ENCODE results near the gene MRPL28.
"Not testable (repeated sequence)": the region's sequence is repeated elsewhere in the genome, so short reads cannot be mapped to it uniquely, and the experiment has no call there.

The MRPL28 gene
- long read RNA-seq, donor 1, transcript MRPL28-201 (6 exons, 1,098 nt), result major isoform, 39 of 92 reads
- long read RNA-seq, donor 1, transcript MRPL28-202 (6 exons, 865 nt), result minor isoform, 5 of 92 reads
- long read RNA-seq, donor 1, partial matches to known transcripts, result 42 of 92 reads
- long read RNA-seq, donor 1, other reads (novel, unspliced or antisense), result 6 of 92 reads
- long read RNA-seq, donor 2, transcript MRPL28-201 (6 exons, 1,098 nt), result major isoform, 18 of 35 reads
- long read RNA-seq, donor 2, partial matches to known transcripts, result 16 of 35 reads
- long read RNA-seq, donor 2, other reads (novel, unspliced or antisense), result 0 of 35 reads
- long read RNA-seq, donor 3, transcript MRPL28-201 (6 exons, 1,098 nt), result major isoform, 9 of 14 reads
- long read RNA-seq, donor 3, partial matches to known transcripts, result 5 of 14 reads
- long read RNA-seq, donor 3, other reads (novel, unspliced or antisense), result 0 of 14 reads
- long read RNA-seq, donor 4, transcript MRPL28-201 (6 exons, 1,098 nt), result major isoform, 22 of 41 reads
- long read RNA-seq, donor 4, partial matches to known transcripts, result 16 of 41 reads
- long read RNA-seq, donor 4, other reads (novel, unspliced or antisense), result 0 of 41 reads
- long read RNA-seq, donor 5, transcript MRPL28-201 (6 exons, 1,098 nt), result major isoform, 21 of 45 reads
- long read RNA-seq, donor 5, partial matches to known transcripts, result 17 of 45 reads
- long read RNA-seq, donor 5, other reads (novel, unspliced or antisense), result 0 of 45 reads
- long read RNA-seq, donor 6, transcript MRPL28-201 (6 exons, 1,098 nt), result major isoform, 25 of 38 reads
- long read RNA-seq, donor 6, partial matches to known transcripts, result 11 of 38 reads
- long read RNA-seq, donor 6, other reads (novel, unspliced or antisense), result 0 of 38 reads
- long read RNA-seq, donor 7, result 0 reads
- long read RNA-seq, donor 8, transcript MRPL28-201 (6 exons, 1,098 nt), result major isoform, 19 of 29 reads
- long read RNA-seq, donor 8, partial matches to known transcripts, result 5 of 29 reads
- long read RNA-seq, donor 8, other reads (novel, unspliced or antisense), result 0 of 29 reads

DNA sequence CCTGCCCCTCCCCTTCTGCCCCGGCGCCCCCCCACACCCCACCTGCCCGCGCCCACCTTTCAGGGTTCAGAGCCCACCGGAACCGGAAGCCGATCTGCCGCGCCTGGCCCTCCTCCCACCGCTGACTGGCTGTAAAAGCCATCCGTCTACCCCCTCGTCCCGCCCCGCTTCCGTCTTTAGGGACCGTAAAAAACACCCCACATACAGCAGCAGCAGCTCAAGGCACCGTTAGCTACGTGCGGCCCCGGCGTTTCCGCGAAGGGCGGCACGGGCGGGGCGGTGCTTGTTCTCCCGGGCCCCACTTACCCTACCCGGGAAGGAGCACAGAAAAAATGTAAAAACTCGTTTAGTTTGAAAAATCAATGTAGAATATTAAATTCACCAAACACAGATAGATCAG lies at the start of gene MRPL28:
TSS of gene MRPL28 (minus strand) at position 96 of the 400 bp plus-strand sequence. CDS start 320 bp downstream, outside the sequence.
- peak; percentile 70 for DNase-seq

DNA sequence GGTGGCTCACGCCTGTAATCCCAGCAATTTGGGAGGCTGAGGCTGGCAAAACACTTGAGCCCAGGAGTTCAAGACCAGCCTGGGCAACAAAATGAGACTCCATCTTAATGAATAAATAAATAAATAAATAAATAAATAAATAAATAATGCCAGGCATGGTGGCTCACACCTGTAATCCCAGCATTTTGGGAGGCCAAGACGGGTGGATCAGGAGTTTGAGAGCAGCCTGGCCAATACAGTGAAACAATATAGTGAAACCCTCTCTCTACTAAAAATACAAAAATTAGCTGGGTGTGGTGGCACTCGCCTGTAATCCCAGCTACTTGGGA lies 44.8 kb upstream of the MRPL28 start:
- DNase-seq, result not testable (repeated sequence)

- DNase-seq, result no peak
Observed at GRCh38 chr16:414395-415169, 44.2 kb upstream of the MRPL28 start.

DNA sequence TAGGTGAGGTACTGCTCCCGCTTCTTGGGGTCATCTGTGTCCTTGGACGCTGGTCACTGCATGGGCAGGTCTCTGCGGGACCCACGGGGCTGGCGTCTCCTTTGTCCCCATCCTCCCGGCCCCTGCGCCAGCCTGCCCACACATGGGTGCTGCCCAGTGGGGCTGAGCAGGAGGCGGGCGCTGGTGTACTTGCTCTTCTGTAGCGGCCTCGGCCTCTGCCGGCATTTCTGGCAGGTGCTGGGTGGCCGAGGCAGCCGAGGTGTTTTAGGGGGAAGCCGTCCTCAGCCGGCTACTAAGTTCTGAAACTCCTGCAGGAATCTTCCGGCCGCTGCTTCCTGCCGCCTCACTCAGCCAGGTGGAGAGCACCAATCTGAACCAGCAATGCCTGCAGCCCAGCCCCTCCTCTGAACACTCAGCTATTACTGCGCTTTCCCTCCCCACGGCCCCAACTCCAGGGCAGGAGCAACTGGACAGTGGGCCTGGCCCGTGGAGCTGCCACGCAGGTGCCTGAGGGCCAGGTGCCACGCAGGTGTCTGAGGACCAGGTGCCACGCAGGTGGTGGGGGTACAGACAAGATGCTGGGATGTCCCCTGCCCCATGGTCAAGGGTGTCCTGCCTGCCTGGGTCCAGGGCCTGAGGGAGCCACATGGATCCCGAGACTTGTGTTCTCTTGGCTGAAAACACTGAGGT lies 41.4 kb upstream of the MRPL28 start:
- no peak for DNase-seq

- no peak for DNase-seq
Observed at GRCh38 chr16:410516-411178, 40.3 kb upstream of the MRPL28 start.

DNA sequence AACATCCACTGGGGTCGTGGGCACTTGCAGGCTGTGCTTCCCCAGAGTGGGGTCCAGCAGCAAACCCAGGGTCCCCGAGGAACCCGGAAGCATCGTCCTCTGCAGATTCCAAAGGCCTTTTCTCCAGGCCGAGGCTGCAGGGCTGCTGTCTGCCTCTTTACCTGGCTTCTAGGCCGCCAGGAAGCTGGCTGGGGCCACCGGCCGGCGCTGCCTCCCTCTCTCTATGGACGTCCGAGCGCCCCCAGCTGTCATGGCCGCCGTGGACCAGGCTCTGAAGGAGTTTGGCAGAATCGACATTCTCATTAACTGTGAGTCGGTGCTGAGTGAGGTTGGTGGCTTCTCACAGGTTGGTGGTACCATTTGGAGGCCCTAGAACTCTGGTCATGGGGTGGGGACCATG lies 36.9 kb upstream of the MRPL28 start:
- no peak for DNase-seq

DNA sequence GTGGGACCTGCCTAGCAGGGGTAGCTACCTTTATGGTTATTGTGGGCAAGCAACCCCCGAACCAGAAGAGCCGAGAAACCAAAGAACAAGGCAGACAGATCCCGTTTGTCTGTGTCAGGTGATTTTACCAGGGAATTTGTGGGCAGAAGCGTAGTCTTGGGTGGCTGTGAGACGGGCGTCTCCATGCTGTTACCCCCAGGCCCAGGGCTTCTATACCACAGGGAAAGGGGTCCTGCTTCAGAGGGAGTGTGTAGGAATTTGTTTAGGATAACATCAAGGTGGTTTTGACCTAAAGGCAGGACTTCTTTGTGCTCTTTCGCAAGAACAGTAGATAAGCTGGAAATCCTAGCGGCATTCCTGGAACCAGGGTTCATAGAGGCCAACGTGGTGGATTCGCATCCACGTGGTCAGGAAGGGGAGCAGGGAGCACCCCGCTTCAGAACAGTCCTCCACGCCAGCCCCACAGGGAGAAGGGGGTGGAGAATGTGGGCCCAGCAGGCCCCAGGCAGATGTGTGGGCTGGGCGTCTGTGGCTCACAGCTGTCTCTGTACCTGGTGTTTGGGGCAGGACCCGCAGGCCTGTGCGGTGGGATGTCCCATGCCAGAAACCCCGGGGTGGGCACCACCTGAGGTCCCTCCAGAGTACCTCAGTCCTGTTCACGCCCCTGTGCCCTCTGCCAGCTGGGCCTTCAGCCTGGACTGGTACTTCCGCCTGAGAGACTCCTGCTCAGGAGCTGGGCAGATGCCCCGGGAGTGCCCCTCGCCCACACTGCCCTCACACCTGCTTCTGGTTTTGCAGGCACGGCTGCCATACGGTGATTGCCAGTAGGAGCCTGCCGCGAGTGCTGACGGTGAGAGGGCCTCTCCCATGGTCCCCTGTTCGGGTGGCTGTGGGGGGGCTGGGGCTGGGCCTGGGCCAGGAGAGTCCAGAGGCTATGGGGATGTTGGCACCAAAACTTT lies 35.5 kb upstream of the MRPL28 start:
- DNase-seq, result no peak

DNA sequence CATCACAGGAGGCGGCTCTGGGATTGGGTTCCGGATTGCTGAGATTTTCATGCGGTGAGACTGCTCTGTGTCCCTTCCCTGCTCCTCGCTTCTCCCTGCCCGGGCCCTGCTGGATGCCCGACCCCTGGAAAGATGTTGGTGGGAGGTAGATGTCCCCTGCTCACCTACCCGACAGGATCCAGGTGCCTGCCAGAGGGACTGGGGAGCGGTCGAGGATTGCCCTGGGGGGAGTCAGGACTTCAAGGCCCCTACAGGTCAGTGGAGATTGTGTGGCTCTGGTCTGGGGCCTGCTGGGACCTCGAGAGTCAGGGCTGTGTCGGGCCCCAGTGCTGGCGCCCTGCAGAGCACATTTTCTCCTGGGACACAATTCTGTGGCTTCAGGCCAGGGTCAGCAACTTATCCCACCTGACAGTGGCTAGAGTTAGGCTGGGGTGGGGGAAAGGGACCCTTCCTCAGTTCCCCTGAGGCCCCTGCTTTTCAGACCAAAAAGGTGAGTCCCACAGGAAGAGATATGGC lies 34.7 kb upstream of the MRPL28 start:
- no peak for DNase-seq

- DNase-seq, result peak; percentile 95
Observed at GRCh38 chr16:401468-402348, 31.4 kb upstream of the MRPL28 start, which contains the start of gene DECR2. Gene DECR2 (plus strand): TSS chr16:401885. CDS start chr16:401964, 79 bp downstream.

GRCh38 chr16:400061-400591 lies 29.8 kb upstream of the MRPL28 start:
- DNase-seq, result no peak

DNA sequence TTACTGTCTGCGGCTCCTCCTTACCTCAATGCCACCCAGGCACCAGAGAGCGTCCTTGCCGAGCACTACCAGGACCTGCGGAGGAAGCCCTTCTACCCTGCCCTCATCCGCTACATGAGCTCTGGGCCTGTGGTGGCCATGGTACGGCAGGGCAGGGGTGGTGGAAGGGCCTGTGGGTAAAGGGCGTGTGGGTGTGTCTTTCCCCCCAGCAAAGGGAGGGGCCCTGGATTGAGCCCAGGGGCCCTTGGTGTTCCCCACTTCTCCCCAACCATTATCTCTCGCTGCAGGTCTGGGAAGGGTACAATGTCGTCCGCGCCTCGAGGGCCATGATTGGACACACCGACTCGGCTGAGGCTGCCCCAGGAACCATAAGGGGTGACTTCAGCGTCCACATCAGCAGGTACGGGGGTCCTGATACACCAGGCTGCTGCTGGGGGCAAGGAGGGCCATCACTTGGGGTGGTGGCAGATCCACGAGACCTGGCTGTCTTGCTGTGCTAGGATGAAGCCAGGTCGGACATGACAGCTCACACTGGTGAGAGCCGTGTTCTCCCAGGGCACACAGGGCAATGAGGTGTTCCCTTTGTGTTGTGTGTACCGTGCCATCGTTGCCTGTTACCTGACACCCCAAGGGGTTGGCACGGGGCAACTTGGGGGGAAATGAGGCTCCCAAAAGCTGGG lies 29.1 kb upstream of the MRPL28 start:
- DNase-seq, result no peak

DNA sequence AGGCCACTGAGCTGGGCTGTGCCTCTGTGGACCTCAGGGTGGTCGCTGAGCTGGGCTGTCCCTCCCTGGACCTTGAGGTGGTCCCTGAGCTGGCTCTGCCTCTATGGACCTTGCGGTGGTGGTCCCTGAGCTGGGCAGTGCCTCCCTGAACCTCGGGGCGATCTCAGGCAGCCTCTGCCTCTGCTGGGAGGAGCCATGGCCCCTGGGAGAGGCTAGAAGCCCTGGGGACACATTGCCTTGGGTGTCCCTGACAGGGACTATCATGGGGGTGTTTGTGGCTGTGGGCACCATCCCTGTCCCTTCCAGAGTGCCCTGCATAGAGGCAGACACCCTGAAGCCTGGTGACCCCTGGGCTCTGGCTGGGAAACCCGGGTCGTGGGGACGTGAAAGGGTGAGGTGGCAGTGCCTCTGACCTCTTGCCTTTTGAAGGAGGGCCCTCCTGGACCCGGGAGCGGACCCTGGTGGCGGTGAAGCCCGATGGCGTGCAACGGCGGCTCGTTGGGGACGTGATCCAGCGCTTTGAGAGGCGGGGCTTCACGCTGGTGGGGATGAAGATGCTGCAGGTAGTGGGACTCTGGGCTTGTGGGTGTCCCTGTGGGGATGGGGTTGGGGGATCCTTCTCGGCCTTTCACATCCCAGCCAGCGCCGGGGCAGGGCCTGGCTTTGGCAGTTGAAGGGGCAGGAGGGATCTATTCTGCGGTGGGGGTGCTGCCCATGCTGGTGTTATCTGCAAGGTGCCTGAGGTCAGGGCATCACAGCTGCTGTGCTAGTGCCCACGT lies 28.4 kb upstream of the MRPL28 start:
- no peak for DNase-seq

DNA sequence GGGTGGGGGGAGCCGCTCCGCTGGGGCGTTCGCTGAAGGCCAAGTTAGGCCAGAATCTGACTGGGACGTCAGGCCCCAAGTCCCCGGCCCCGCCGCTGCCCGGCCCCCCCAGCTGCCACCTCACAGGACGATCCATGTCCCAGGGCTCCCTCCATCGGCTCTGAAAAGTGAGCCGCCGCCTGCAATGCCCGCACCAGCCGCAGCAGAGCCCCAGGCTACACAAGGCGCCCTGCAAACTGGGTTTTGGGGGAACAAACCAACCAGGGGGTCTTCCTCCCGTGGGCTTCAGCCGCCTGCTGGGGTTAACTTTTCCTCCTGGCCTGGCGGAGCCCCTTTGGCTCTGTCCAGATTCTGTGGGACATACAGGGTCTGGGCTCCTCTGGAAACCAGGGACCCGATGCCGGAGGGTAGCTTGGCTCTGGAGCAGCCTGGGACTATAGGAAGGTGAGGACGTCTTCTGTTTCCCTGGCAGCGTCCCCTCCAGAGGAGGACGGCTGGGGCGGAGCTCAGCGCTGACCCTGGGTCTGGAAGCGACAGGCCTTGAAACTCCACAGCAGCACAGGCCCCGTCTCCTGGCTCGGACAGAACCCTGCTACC lies 27.5 kb upstream of the MRPL28 start:
- peak; percentile 73 for DNase-seq

DNA sequence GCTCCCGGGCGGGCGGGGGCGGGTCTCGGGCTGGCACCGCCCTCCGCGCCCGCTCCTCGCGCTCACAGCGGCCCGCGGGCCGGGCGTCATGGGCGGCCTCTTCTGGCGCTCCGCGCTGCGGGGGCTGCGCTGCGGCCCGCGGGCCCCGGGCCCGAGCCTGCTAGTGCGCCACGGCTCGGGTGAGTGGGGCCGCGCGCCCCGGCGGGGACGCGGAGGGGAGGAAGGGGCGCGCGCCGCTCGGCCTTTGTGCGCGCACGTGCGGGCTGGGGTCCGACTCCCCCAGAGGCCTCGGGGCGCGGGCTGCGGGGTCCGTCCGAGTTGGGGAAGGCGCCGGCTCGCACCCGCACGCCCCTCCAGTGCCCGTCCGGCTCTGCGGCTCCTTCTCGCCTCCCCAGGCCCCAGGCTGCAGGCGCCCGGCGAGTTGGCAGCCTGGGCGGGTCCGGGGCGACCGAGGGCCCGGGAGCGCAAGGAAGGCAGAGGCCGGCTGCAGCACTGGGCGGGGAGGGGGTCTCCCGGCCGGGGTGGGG lies 26.9 kb upstream of the MRPL28 start, which contains the start of gene NME4:
TSS of gene NME4 (plus strand) at position 65 of the 527 bp plus-strand sequence. CDS start at position 89, 24 bp downstream.
- peak; percentile 80 for DNase-seq

- DNase-seq, result peak; percentile 65
Observed at GRCh38 chr16:396605-397004, 26.3 kb upstream of the MRPL28 start.

DNA sequence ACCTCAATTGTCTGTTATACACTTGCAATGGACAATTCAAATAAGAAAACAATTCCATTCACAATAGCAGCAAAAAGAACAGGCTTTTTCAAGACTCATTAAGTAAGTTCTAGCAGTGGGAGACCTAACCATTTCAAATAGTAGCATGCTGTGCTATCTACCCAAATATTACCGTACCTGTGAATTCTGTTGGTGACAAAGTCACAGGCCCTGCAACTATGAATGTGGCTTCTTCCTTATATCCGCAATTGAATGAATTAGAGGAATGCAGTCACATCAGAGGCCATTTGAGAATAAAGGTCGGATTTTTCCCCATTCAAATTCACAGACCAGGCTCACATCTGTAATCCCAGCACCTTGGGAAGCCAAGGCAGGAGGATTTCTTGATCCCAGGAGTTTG lies 25.9 kb upstream of the MRPL28 start:
- DNase-seq, result no peak

Data from right kidney (tissue), 9 donors.